Neural crest cell (in vitro differentiated cells): ENCODE results near the gene IFT57. TPM values are rescaled to one million over a fixed set of nuclear protein-coding genes. Genes with fewer than 3 reads are reported as not detected.

Source experiments
- DNase-seq: peaks from one replicate; pipeline ENCODE4 v3.0.0; 2021; ENCODE audit warnings: low read depth, mixed read lengths, low spot score
- H3K27ac Mint-ChIP-seq: one replicate; pipeline ENCODE4 v1.8.0; 2021; ENCODE audit warnings: mild to moderate bottlenecking, mixed read lengths; ENCODE audit not compliant: unreplicated experiment
- H3K27me3 Mint-ChIP-seq: 2 replicates; pipeline ENCODE4 v1.8.0; 2021; ENCODE audit warnings: low read depth, mild to moderate bottlenecking, mixed read lengths
- H3K36me3 Mint-ChIP-seq: 2 replicates; pipeline ENCODE4 v1.8.0; 2021; ENCODE audit warnings: low read depth, mild to moderate bottlenecking, mixed read lengths
- H3K4me1 Mint-ChIP-seq: 2 replicates; pipeline ENCODE4 v1.8.0; 2021; ENCODE audit warnings: mixed read lengths
- H3K4me3 Mint-ChIP-seq: one replicate; pipeline ENCODE4 v1.8.0; 2021; ENCODE audit warnings: mild to moderate bottlenecking, mixed read lengths
- H3K9me3 Mint-ChIP-seq: 2 replicates; pipeline ENCODE4 v1.8.0; 2021; ENCODE audit warnings: mixed read lengths
- total RNA-seq: library from RNA; stranded (reverse); gene quantifications from 2 replicates; pipeline ENCODE4 v1.2.1, GENCODE V29; 2021
- TF ChIP-seq, protein P1 (sequence below): fragments of 200-600 bp; sonication (generic); conservative IDR thresholded peaks from 2 replicates; pipeline ENCODE4 v1.5.0; 2021; ENCODE audit warnings: antibody characterized with exemption, mild to moderate bottlenecking

IFT57 gene
- total RNA-seq, 1 donor from 2014 or later: 47.6 TPM

DNA sequence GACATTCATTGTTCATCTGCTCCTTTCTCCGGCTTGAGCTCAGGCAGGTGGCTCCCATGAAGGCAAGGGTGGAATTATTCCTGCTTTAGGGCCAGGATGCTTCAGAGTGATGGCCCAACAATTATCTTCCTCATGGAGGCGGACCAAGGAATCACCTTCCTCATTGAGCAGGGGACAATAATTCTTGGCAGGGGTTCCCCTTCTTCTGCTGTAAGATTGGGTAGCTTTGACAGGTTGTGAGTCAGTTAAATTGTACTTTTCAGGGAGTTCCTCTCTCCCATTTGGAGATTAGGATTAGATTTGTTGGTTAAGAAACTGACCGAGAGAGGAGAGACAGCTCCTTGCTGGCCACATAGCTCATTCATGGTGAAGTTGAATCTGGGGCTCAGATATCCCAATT is 99.9 kb downstream of the IFT57 start:
- Mint-ChIP-seq H3K4me3 (no peak overlapping the region), H3K27ac (no peak overlapping the region), H3K9me3 (peaks cover 5% of the 10 kb centered on the region), H3K27me3 (peaks cover 11% of the 10 kb centered on the region), H3K36me3 (no peaks in the 10 kb centered on the region), H3K4me1 (peaks cover 35% of the 10 kb centered on the region)
- no peak for DNase-seq
- TF ChIP-seq, protein P1, sequence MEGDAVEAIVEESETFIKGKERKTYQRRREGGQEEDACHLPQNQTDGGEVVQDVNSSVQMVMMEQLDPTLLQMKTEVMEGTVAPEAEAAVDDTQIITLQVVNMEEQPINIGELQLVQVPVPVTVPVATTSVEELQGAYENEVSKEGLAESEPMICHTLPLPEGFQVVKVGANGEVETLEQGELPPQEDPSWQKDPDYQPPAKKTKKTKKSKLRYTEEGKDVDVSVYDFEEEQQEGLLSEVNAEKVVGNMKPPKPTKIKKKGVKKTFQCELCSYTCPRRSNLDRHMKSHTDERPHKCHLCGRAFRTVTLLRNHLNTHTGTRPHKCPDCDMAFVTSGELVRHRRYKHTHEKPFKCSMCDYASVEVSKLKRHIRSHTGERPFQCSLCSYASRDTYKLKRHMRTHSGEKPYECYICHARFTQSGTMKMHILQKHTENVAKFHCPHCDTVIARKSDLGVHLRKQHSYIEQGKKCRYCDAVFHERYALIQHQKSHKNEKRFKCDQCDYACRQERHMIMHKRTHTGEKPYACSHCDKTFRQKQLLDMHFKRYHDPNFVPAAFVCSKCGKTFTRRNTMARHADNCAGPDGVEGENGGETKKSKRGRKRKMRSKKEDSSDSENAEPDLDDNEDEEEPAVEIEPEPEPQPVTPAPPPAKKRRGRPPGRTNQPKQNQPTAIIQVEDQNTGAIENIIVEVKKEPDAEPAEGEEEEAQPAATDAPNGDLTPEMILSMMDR: no peak

DNA sequence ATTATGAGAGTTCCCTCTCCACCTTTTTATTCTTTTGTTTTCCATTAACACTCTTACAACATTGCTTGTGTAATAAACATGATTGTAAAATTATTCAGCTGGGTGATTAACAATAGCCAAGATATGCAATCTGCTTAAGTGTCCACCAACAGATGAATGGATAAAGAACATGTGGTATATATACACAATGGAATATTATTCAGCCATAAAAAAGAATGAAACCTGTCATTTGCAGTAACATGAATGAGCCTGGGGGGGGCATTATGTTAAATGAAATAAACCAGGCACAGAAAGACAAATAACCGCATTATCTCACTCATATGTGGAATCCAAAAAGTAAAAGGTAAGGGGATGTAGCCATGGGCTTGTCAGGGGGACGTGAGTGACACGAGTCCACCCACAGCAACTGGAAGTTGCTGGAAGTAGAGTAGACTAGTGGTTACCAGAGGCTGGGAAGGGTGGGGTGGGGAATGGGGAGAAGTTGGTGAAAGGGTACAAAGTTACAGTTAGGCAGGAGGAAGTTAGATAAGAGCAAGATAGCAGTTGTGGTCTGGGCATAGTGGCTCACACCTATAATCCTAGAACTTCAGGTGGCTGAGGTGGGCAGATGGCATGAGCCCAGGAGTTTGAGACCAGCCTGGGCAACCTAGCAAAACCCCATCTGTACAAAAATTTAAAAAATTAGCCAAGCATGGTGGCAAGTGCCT is 102.7 kb downstream of the IFT57 start:
- no peak overlapping the region for H3K27ac Mint-ChIP-seq
- DNase-seq: no peak
- no peaks in the 10 kb centered on the region for H3K36me3 Mint-ChIP-seq
- TF ChIP-seq, protein P1: no peak
- peaks cover 5% of the 10 kb centered on the region for H3K9me3 Mint-ChIP-seq
- H3K4me3 Mint-ChIP-seq: no peak overlapping the region
- peaks cover 11% of the 10 kb centered on the region for H3K27me3 Mint-ChIP-seq
- peaks cover 19% of the 10 kb centered on the region for H3K4me1 Mint-ChIP-seq

DNA sequence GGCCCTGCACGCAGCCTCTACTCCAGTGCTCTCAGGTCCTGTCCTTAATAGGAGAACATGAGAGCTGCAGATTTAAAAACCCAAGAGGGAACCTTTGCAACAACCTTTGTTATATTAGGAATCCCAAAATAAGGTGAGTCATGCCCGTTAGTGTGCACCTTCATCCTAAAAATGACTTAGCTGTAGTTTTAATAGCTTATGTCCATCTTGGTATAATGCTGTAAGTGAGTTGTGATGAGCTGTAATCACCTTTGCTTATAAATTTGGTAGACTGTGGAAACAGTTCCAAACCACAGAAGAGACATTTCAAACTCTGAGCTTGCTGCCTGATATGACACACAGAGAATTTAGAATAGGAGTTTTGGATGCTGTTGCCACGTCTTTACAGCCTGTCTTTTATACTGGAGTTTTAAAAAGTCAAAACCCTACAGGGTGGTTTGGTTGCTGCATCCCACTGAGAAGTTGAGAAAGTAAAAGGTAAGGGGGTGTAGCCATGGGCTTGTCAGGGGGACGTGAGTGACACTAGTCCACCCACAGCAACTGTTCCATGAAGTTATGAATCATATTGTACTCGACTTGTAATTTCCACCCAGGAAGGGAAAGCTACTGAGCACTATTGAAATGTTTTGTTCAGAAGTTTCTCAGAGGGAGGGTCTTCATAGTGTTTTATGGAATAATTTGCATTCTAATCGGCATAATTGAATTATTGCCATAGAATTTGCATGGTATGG is 104.0 kb downstream of the IFT57 start:
- Mint-ChIP-seq H3K4me1 (peaks cover 5% of the 10 kb centered on the region), H3K27ac (no peak overlapping the region), H3K27me3 (peaks cover 11% of the 10 kb centered on the region), H3K36me3 (no peaks in the 10 kb centered on the region), H3K4me3 (no peak overlapping the region), H3K9me3 (peaks cover 4% of the 10 kb centered on the region)
- DNase-seq: no peak
- TF ChIP-seq, protein P1: no peak

DNA sequence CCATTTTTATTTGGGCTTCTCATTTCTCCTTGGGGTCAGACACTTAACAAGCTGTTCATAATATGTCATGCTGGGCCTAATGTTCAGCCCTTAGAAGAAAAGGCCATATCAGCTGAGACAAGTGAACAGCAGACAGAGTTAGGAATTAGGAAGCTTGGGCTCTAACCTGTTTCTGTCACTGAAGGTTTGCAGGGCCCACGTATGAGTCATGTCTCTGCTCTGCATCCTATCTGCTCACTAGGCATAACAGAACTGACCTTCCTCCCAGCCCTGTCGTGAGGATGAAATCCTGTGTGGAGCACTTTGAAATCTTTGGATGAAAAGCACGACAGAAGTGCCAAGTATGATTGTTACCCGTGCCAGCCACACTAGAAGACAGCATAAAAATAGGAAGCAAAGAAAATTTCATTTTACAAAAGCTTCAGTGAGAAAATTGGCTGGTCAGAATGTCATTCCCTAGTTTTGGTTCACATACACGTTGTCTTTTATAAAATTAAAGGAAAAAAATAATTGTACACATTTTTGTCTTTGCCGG is 104.9 kb downstream of the IFT57 start:
- H3K4me1 Mint-ChIP-seq: no peaks in the 10 kb centered on the region
- no peak overlapping the region for H3K4me3 Mint-ChIP-seq
- peaks cover 10% of the 10 kb centered on the region for H3K27me3 Mint-ChIP-seq
- no peaks in the 10 kb centered on the region for H3K36me3 Mint-ChIP-seq
- H3K9me3 Mint-ChIP-seq: peaks cover 3% of the 10 kb centered on the region
- TF ChIP-seq, protein P1: no peak
- DNase-seq: no peak
- H3K27ac Mint-ChIP-seq: no peak overlapping the region

DNA sequence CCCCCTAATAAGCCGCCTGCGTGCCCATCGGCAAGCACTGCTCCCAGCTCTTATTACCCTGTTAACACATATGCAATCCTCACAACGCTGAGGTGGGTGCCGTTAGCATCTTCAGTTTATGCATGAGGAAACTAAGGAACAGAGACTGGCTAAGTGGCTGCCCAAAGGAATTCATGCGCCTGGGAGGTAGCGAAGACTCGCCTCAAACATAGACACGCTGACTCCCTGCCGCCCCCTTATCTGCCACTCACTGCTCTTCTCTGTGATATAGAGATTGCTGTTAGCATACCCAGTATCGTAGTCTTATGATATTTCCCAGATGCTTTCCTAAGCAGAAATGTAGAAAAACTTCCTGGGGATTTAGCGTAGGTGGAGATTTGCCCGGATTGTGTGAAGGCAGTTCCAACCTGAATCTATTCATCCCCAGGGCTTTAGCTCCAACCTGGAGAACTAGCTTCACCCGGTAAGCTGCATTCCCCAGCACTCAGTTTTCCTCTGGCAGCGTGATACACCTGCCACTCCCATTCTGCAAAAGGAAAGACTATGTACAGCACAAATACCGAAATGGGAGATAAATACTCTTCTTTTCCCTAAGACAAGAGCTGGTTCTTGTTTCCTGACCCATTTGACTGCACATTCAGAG is 107.7 kb downstream of the IFT57 start:
- H3K4me3 Mint-ChIP-seq: no peak overlapping the region
- no peaks in the 10 kb centered on the region for H3K4me1 Mint-ChIP-seq
- no peaks in the 10 kb centered on the region for H3K36me3 Mint-ChIP-seq
- DNase-seq: no peak
- peaks cover 3% of the 10 kb centered on the region for H3K9me3 Mint-ChIP-seq
- H3K27ac Mint-ChIP-seq: no peak overlapping the region
- TF ChIP-seq, protein P1: no peak
- H3K27me3 Mint-ChIP-seq: no peaks in the 10 kb centered on the region
